ENCODE results near the gene HS1BP3. TPM values are rescaled to one million over a fixed set of nuclear protein-coding genes. Genes with fewer than 3 reads are reported as not detected.

Gene HS1BP3
- total RNA-seq, 1 donor from 2014 or later, result 16.5 TPM

DNA sequence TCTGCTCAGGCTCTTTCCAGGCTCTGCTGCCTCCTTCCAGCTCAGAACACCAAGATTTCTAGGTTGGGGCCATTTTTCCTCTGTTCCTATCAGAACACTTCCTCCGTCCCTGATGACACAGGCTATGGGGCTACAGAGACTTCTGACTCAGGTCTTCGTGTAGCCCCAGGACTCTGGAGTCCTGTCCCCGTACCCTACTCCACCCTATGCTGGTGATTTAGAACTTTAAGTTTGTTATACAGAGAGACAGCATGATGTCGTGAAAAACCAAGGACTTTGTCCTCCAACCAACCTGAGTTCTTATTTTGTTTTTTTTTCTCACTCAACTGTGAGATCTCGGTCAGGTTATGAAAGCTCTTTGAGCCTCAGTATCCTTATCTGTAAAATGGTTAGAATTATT is 78.7 kb downstream of the HS1BP3 start:
- Mint-ChIP-seq H3K27me3 (peaks cover 7% of the 10 kb centered on the region), H3K4me1 (ENCODE audit: low read depth) (peaks cover 9% of the 10 kb centered on the region), H3K27ac (no peak overlapping the region), H3K9me3 (ENCODE audit: low read depth) (no peaks in the 10 kb centered on the region), H3K36me3 (ENCODE audit: insufficient read depth) (no peaks in the 10 kb centered on the region), H3K4me3 (ENCODE audit: low read depth) (no peak overlapping the region)
- DNase-seq (ENCODE audit: low spot score, unreplicated experiment), result no peak
- TF ChIP-seq CTCF (IDR thresholded peaks at IDR 0.05; ENCODE audit: unreplicated experiment), result no peak

DNA sequence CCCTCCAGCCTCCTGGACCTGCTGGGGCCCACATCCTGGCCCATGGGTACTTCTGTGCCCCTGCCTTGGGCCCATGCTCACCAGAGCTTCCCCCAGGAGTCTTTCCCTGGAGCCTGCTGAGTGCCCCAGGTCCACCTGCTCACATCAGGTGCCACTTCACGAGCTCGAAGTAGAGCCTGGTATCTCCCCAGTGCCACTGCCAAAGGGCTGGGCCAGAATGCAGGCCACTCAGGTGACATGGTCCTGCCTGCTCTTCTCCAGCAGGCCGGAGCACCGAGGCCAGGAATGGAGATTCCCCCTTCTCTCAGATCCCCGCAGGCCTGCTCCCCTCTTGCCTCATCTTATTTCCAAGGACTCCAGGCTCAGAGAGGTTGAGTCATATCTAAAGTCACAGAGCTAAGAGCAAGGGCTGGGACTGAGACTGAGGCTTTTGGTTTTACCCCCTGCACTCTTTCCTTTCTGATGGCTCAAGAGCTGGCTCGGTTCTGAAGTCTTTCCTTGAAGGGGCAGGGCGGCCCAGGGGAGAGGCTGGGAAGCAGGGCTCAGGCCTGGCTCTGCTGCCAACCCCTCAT is 79.2 kb downstream of the HS1BP3 start:
- TF ChIP-seq CTCF (IDR thresholded peaks at IDR 0.05; ENCODE audit: unreplicated experiment), result no peak
- H3K27me3 Mint-ChIP-seq, result peaks cover 7% of the 10 kb centered on the region
- peaks cover 13% of the 10 kb centered on the region for H3K4me1 Mint-ChIP-seq (ENCODE audit: low read depth)
- no peaks in the 10 kb centered on the region for H3K9me3 Mint-ChIP-seq (ENCODE audit: low read depth)
- H3K4me3 Mint-ChIP-seq (ENCODE audit: low read depth), result no peak overlapping the region
- no peak for DNase-seq (ENCODE audit: low spot score, unreplicated experiment)
- no peak overlapping the region for H3K27ac Mint-ChIP-seq
- H3K36me3 Mint-ChIP-seq (ENCODE audit: insufficient read depth), result no peaks in the 10 kb centered on the region

DNA sequence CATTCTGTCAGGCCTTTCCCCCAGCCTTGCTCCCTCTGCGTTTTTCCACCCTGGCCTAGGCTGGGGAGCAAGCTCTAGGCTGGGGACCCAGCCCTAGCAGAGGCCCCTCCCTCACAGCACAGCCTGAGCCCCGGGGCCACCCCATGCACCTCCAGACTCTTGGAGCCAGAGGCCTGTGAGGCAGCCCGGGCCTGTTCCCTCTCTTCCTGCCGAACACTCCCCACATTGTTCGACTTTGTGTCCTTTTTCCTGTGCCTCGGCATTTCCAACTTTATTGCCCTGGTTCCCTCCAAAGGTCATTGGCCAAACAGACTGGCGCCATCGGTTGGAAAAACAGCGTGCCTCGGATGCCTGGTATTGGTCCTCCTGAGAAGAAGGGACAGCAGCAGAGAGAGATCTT is 79.7 kb downstream of the HS1BP3 start:
- DNase-seq (ENCODE audit: low spot score, unreplicated experiment), result no peak
- H3K4me3 Mint-ChIP-seq (ENCODE audit: low read depth), result no peak overlapping the region
- no peak for TF ChIP-seq CTCF (IDR thresholded peaks at IDR 0.05; ENCODE audit: unreplicated experiment)
- peaks cover 13% of the 10 kb centered on the region for H3K4me1 Mint-ChIP-seq (ENCODE audit: low read depth)
- no peaks in the 10 kb centered on the region for H3K36me3 Mint-ChIP-seq (ENCODE audit: insufficient read depth)
- H3K27me3 Mint-ChIP-seq, result peaks cover 7% of the 10 kb centered on the region
- no peak overlapping the region for H3K27ac Mint-ChIP-seq
- H3K9me3 Mint-ChIP-seq (ENCODE audit: low read depth), result no peaks in the 10 kb centered on the region

GRCh38 chr2:20570249-20570648 is 80.6 kb downstream of the HS1BP3 start:
- Mint-ChIP-seq H3K4me1 (ENCODE audit: low read depth) (peaks cover 18% of the 10 kb centered on the region), H3K36me3 (ENCODE audit: insufficient read depth) (no peaks in the 10 kb centered on the region), H3K27me3 (peaks cover 7% of the 10 kb centered on the region), H3K9me3 (ENCODE audit: low read depth) (no peaks in the 10 kb centered on the region), H3K4me3 (ENCODE audit: low read depth) (no peak overlapping the region), H3K27ac (no peak overlapping the region)
- DNase-seq (ENCODE audit: low spot score, unreplicated experiment), result no peak
- TF ChIP-seq CTCF (IDR thresholded peaks at IDR 0.05; ENCODE audit: unreplicated experiment), result no peak

GRCh38 chr2:20569464-20570223 is 81.3 kb downstream of the HS1BP3 start:
- H3K27ac Mint-ChIP-seq, result peak overlapping the region; percentile 78
- no peak overlapping the region for H3K4me3 Mint-ChIP-seq (ENCODE audit: low read depth)
- no peak for DNase-seq (ENCODE audit: low spot score, unreplicated experiment)
- H3K36me3 Mint-ChIP-seq (ENCODE audit: insufficient read depth), result no peaks in the 10 kb centered on the region
- no peaks in the 10 kb centered on the region for H3K9me3 Mint-ChIP-seq (ENCODE audit: low read depth)
- H3K4me1 Mint-ChIP-seq (ENCODE audit: low read depth), result peaks cover 20% of the 10 kb centered on the region
- peaks cover 7% of the 10 kb centered on the region for H3K27me3 Mint-ChIP-seq
- no peak for TF ChIP-seq CTCF (IDR thresholded peaks at IDR 0.05; ENCODE audit: unreplicated experiment)
